ENCODE results near the gene POR.
"Not testable (repeated sequence)": the region's sequence is repeated elsewhere in the genome, so short reads cannot be mapped to it uniquely, and the experiment has no call there.

Gene POR

GRCh38 chr7:75885036-75885435, 29.9 kb upstream of the POR start:
- no peak for DNase-seq

- DNase-seq = no peak
These were observed 27.1 kb upstream of the POR start for GRCh38 chr7:75887669-75888369.

- no peak for DNase-seq
These were observed 26.3 kb upstream of the POR start for GRCh38 chr7:75888464-75889222.

GRCh38 chr7:75889223-75889825, 25.6 kb upstream of the POR start:
- no peak for DNase-seq

GRCh38 chr7:75889826-75890225, 25.1 kb upstream of the POR start:
- peak; percentile 57 for DNase-seq

GRCh38 chr7:75891237-75891636, 23.7 kb upstream of the POR start:
- DNase-seq = not testable (repeated sequence)

GRCh38 chr7:75891815-75892411, 23.0 kb upstream of the POR start:
- DNase-seq = no peak

- no peak for DNase-seq
These were observed 22.2 kb upstream of the POR start for GRCh38 chr7:75892634-75893272.

GRCh38 chr7:75896803-75897327, 18.1 kb upstream of the POR start:
- DNase-seq = no peak

- no peak for DNase-seq
These were observed 14.2 kb upstream of the POR start for GRCh38 chr7:75900617-75901315.

GRCh38 chr7:75905785-75906604, 9.0 kb upstream of the POR start:
- peak; percentile 37 for DNase-seq

- no peak for DNase-seq
These were observed 7.8 kb upstream of the POR start for GRCh38 chr7:75906991-75907667.

- DNase-seq = not testable (repeated sequence)
These were observed 7.3 kb upstream of the POR start for GRCh38 chr7:75907668-75908039.

GRCh38 chr7:75909521-75910132, 5.3 kb upstream of the POR start:
- DNase-seq = no peak

- not testable (repeated sequence) for DNase-seq
These were observed 3.8 kb upstream of the POR start for GRCh38 chr7:75911186-75911585.

- DNase-seq = no peak
These were observed 1.5 kb upstream of the POR start for GRCh38 chr7:75913437-75913836.

- DNase-seq = no peak
These were observed 743 bp upstream of the POR start for GRCh38 chr7:75914169-75914654.

GRCh38 chr7:75915416-75916156, 631 bp downstream of the POR start:
- no peak for DNase-seq

- no peak for DNase-seq
These were observed 1.3 kb downstream of the POR start for GRCh38 chr7:75916259-75916658.
